ENCODE data around the gene RTP5.

Gene RTP5

DNA sequence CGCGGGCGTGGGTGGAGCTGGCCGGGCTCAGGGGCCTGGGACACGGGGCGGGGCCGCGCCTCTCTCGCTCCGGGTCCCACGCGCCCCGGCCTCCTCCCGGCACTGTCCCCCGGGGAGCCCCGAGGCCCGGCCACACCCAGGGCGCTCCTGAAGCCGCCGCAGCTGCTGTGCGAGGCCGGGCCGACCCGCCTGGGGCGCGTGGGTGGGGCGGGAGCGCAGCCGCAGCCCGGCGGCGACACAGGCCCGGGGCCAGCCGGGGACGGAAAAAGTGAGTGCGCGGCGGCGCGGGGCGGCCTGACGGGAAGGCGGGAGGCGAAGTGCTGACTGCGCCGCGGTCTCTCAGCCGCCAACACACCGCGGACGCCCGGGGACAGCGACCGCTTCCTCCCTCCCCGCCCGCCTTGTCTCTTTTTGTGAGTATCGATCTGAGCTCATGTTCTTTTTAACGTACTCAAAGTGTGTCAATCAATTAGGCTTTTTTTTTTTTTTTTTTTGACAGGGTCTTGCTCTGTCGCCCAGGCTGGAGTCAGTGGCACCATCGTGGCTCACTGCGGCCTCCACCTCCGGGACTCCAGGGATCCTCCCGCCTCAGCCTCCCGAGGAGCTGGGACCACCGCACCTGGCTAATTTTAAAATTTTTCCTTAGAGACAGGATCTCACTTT is 25.3 kb upstream of the RTP5 start:
- DNase-seq, result peak; percentile 73

- DNase-seq, result no peak
Measured at GRCh38 chr2:241844831-241845578, 24.5 kb upstream of the RTP5 start.

DNA sequence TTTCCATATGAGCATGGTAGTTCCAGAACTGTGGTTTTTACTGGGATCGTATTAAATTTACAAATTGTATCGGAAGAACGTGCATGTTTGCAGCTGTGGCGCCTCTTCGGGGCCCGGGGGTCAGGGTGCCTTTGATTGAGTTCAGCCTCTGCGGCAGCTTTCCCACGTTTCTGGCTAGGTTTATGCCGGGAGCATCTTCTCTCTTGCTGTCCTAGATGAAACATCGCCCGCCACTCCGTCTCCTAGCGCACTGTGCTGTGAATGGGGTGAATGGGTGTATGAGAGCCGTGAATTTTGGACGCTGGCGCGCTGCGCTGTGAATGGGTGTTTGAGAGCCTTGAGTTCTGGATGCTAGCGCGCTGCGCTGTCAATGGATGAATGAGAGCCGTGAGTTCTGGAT is 23.1 kb upstream of the RTP5 start:
- no peak for DNase-seq

DNA sequence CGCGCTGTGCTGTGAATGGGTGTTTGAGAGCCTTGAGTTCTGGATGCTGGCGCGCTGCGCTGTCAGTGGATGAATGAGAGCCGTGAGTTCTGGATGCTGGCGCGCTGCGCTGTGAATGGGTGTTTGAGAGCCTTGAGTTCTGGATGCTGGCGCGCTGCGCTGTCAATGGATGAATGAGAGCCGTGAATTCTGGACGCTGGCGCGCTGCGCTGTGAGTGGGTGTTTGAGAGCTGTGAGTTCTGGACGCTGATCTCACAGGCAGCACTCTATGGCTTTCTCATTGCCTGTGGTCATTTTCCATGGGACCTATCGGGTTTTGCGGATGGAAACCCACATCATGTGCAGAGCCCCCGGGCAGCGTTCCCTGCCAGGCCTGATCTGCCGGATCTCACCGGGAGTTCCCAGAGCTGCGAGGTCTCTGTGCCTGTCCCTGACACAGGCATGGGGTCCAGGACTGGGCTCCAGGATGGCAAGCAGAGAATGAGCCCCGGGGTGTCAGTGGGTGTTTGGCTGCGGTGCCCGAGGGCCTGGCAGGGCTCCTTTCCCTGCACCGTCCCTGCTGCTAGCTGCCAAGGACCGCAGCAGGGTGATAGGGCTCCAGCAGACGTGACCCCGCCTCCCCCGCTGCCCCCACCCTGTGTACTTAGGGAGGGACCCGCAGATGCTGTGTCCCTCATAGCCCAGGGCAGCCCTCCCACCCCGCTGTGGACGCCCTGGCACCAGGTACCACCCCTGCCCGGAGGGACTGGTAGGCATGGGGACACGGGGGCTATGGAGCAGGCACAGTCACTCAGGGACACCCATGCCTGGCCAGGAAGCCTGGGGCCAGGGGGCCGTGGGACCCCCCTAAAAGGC is 20.5 kb upstream of the RTP5 start:
- no peak for DNase-seq

DNA sequence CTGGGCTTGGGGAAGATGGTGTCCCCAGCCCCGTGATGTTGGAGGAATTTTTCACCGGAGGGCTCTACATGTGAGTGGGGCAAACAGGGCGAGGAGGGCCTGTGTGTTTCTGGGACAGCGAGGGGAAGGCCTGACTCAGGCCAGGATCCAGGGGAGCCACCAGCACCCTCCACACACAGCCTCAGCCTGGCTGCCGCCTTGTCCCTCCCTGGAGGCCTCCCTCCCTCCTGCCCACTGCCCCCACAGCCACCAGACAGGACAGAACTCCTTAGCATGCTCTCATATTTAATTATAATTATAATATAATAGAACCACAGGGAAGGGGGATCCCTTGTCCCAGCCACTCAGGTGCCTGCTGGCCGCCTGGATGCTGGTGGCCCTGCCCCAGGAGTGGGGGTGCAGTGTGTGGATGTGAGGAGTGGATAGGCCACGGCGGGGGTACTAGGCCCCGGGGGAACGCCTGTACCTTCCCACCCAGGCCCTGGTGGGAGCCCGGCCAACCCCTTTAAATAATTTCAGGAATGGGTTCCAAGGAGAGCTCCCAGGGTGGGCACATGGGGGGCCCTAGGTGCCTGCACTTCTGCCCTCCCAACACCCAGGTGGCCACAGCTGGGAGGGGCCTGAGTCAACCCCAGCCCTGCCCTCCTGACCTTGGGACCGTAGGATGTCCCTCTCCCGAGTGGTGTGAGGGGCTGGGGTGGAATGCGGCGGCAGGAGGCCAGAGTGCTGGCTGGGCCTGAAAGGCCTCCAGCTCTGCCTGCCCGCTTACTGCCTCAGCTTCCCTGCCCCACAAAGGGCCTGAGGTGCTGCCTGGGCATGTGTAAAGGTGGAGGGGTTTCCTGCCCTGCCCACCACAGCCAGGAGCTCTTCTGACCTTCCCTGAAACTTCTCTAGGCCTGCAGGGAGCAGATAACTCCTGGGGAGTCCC is 19.6 kb upstream of the RTP5 start:
- DNase-seq, result no peak

GRCh38 chr2:241850544-241851324 is 18.8 kb upstream of the RTP5 start:
- no peak for DNase-seq

- no peak for DNase-seq
Measured at GRCh38 chr2:241851325-241852115, 18.0 kb upstream of the RTP5 start.

DNA sequence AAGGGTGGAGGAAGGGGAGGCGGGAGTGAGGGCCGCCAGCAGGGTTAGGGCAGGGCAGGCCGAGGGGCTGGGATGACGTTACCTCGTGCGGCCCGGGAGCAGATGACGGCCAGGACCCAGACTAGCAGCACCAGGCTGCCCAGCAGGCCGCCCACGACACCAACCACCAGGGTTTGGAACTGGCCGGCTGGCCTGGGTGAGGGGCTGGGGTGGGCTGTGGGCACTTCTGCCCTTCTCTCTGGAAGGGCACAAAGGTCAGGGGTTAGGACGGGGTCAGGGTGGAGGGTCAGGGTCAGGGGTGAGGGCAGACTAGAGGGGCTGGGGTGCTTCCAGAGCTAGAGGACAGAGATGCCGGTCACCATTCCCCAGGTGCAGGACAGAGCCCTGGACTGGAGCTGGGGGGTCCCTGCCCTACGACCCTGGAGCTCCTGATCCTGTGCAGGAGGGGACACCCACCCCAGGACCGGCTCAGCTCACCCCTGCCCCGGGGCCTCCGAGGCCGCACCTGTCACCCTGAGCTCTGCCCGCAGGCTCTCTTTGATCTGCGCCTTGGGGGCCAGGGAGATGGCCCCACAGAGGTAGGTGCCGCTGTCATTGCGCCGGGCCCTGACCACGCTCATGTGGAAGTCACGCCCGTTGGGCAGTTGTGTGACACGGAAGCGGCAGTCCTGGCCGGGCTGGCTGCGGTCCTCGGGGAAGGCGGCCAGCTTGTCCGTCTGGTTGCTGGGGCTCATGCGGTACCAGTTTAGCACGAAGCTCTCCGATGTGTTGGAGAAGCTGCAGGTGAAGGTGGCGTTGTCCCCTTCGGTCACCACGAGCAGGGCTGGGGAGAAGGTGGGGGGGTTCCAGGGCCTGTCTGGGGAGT is 17.2 kb upstream of the RTP5 start:
- DNase-seq, result no peak

DNA sequence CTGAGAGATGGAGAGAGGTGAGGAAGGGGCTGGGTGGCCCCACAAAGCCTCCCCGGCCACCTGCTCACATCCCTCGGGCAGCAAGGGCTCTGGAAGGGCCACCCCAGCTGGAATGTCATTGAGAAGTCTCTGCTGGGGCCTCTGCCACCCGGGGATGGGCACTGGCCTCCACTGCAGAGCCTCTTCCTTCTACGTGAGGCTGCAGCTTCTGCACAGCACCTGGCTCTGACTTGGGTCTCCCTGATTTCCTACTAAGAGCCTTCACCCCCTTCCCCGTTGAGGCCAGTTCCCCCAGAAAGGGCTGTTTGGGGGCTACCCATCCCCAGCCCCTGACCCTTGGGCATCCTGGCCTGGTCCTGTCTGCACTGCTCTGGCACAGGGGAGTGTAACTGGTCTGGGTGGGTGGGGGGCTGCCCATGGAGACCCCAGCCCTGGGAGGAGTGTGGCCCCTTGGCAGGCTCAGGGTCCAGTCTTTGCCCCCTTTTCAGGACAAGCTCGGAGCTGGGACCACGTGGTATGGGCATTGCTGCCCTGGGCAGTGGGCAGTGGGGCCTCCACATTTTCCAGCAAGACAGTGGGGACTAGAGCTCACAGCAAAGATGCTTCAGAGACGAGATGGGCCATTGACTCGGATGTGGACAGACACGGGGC is 16.4 kb upstream of the RTP5 start:
- no peak for DNase-seq

DNA sequence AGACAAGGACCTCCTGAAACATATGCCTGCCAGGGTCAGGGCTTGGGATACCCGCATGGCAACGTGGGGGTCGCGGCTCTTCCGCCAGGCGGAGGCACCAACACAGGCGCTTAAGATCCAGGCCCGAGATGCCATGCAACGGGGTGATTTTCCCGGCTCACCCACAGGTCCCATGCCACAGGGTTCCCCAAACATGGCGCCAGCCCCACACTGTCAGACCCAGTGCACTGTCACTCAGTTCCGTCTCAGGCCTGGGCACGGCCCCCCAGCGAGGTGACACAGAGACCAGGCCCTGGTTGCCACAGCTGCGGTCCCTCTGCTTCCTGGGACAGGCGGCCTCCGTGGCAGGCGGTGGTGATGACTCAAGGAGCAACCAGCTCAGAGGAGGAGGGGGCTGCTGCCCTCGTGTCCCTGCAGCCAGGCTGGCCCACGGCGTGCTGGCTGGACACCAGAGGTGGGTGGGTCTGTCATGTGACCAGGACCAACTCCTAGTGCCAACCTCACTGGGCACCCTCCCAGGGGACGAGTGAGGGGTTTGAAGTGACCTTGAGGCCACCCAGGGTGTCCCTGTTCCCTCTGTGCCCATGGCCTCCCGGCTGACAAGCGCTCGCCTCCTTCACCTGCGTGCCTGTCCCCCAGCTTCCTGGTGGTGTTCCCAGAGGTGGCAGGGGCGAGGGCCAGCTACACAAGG is 15.7 kb upstream of the RTP5 start:
- DNase-seq, result no peak

GRCh38 chr2:241854342-241855244 is 14.9 kb upstream of the RTP5 start:
- no peak for DNase-seq

- DNase-seq, result no peak
Measured at GRCh38 chr2:241855245-241855887, 14.2 kb upstream of the RTP5 start.

DNA sequence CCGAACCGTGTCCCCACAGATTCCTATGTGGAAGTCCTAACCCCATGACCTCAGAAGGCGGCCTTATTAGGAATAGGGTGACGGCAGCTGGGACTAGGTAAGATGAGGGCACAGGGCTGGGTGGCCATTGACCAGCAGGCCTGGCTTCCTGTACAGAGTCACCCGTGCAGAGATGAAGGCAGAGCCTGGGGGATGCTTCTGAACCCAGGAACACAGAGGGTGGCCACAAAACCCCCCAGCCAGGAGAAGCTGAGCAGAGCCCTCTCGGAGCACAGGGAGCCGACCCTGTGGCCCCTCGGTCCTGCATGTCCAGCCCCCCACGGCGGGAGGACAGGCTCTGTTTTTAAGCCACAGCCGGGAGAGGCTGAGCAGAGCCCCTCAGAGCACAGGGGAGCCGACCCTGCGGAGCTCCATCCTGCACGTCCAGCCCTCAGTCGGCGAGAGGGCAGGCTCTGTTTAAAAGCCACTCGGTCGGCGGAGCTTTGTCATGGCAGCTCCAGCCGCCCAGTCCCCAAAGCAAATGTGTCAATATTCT is 13.6 kb upstream of the RTP5 start:
- no peak for DNase-seq

- no peak for DNase-seq
Measured at GRCh38 chr2:241857041-241857541, 12.4 kb upstream of the RTP5 start.

DNA sequence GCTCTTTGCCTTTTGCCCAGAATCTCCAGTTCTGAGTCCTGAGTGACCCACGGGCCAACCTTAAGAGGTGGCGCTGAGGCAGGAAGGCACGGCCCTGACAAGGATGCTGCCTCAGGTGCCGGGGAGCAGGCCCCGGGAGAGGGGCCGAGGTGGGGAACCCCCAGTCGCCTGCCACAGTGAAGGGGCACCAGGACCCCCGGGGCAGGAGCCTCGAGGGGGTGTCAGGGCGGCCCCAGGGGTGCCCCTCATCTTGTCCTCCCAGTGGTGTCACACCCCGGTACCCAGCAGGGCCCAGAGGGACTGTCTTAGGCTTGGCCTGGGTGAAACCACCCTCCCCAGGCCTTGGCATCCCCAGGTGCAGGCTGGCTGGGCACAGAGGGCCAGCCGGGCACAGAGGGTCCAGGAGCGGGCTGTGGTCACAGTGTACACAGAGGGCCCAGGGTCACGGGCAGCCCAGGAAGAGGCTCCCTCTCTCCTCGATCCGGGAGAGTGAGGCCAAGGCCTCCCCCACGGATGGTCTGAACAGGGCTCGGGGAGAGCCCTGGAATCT is 11.9 kb upstream of the RTP5 start:
- no peak for DNase-seq

Measured in activated naive CD4-positive, alpha-beta T cell treated with anti-CD3 and anti-CD28 coated beads, Interleukin-2, amount 50 U/mL, for 16 hours (primary cell).